SK-N-SH treated with all-trans-retinoic acid at 6 μM for 48 hours (cell line): ENCODE results near the gene TFPI.

Experiments used
- PPARA ChIP-seq: fragments of 250-450 bp; sonication (Bioruptor Pico); IDR thresholded peaks from 2 replicates; pipeline ENCODE4 v1.5.0; 2020; ENCODE audit warnings: mild to moderate bottlenecking, borderline replicate concordance
- RARB ChIP-seq: fragments of 250-450 bp; sonication (Bioruptor Pico); IDR thresholded peaks from 2 replicates; pipeline ENCODE4 v1.8.0; 2021; ENCODE audit warnings: mild to moderate bottlenecking, moderate library complexity
- TOX ChIP-seq: fragments of 250-450 bp; sonication (Bioruptor Pico); IDR thresholded peaks from 2 replicates; pipeline ENCODE4 v1.8.0; 2021; ENCODE audit warnings: mild to moderate bottlenecking, moderate library complexity, borderline replicate concordance
- ZFP30 ChIP-seq: fragments of 450-650 bp; formaldehyde crosslinking; IDR thresholded peaks from 2 replicates; pipeline ENCODE4 v1.5.0; 2022; ENCODE audit warnings: mild to moderate bottlenecking, moderate library complexity
- TF ChIP-seq, protein P1 (sequence below): fragments of 250-450 bp; sonication (Bioruptor Pico); IDR thresholded peaks from 2 replicates; pipeline ENCODE4 v1.5.0; 2020; ENCODE audit warnings: mild to moderate bottlenecking, moderate library complexity

DNA sequence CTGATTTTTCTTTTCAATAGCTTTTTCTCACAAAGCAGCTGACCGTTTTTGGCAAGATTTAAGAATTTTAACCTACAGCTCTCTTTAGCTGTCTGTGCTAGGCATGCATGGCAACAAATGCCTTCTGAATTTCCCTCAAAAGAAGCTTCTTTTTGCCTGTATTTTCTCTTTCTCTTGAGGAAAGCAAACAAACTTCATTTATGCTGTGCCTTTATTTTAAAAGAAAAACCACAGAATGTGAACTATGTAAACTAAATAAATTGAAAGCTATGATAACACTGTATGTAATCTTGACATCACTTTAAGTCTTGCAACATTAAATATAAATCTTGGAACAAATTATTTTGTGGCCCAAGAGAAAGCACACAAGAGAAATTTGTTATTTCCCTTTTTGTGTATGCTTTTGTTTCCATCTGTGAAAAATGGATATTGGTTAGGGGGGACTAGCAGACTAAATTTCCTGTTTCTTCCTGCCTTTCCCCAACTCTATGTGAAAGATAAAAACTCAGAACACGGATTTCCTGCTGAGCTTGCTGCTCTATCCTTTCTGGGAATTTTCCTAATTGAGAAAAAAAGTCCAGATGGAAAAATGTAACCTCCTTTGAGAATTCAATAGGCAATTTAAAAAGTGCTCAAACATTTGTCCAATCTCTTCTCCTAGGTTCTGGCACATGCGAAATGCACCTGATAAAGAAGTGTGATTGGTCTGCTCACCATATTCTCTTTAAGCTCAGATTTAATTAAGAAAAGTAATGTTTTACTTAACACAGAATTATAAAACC, 20.9 kb upstream of the TFPI start:
- TF ChIP-seq RARB (CRISPR knock-in tag) (no peak), TOX (CRISPR knock-in tag) (no peak), PPARA (CRISPR knock-in tag) (no peak), ZFP30 (no peak)
- TF ChIP-seq, protein P1, sequence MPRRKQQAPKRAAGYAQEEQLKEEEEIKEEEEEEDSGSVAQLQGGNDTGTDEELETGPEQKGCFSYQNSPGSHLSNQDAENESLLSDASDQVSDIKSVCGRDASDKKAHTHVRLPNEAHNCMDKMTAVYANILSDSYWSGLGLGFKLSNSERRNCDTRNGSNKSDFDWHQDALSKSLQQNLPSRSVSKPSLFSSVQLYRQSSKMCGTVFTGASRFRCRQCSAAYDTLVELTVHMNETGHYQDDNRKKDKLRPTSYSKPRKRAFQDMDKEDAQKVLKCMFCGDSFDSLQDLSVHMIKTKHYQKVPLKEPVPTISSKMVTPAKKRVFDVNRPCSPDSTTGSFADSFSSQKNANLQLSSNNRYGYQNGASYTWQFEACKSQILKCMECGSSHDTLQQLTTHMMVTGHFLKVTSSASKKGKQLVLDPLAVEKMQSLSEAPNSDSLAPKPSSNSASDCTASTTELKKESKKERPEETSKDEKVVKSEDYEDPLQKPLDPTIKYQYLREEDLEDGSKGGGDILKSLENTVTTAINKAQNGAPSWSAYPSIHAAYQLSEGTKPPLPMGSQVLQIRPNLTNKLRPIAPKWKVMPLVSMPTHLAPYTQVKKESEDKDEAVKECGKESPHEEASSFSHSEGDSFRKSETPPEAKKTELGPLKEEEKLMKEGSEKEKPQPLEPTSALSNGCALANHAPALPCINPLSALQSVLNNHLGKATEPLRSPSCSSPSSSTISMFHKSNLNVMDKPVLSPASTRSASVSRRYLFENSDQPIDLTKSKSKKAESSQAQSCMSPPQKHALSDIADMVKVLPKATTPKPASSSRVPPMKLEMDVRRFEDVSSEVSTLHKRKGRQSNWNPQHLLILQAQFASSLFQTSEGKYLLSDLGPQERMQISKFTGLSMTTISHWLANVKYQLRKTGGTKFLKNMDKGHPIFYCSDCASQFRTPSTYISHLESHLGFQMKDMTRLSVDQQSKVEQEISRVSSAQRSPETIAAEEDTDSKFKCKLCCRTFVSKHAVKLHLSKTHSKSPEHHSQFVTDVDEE (CRISPR knock-in tag) = no peak
